ENCODE data around the gene PLXDC2. TPM values are rescaled to one million over a fixed set of nuclear protein-coding genes. Genes with fewer than 3 reads are reported as not detected.

The PLXDC2 gene
- polyA plus RNA-seq, 2 donors, result 11.9 to 13.0 TPM

- Histone ChIP-seq H3K27me3 (ENCODE audit: control insufficient read depth in 1 of 2, insufficient read depth in 2 of 2, low read length in 2 of 2) (no peaks in the 10 kb centered on the region), H3K27ac (ENCODE audit: low read depth in 2 of 2, low read length in 1 of 2) (no peak overlapping the region), H3K9me3 (ENCODE audit: control insufficient read depth in 2 of 2, insufficient read depth in 1 of 2, low read depth in 1 of 2, low read length in 1 of 2) (no peaks in the 10 kb centered on the region), H3K4me3 (ENCODE audit: low read depth in 1 of 2, low read length in 2 of 2) (no peak overlapping the region), H3K36me3 (ENCODE audit: control insufficient read depth in 2 of 2, insufficient read depth in 2 of 2, low read length in 1 of 2) (no peaks in the 10 kb centered on the region), H3K4me1 (ENCODE audit: control insufficient read depth in 2 of 2, insufficient read depth in 2 of 2, low read length in 1 of 2) (no peaks in the 10 kb centered on the region)
- 13 to 27% methylated on average over 3 of the region's 3 CpGs for WGBS, 2 donors
Measured at GRCh38 chr10:19788075-19788686, 28.1 kb upstream of the PLXDC2 start.

GRCh38 chr10:19788902-19789301 lies 27.3 kb upstream of the PLXDC2 start:
- H3K36me3 ChIP-seq (ENCODE audit: control insufficient read depth in 2 of 2, insufficient read depth in 2 of 2, low read length in 1 of 2), result no peaks in the 10 kb centered on the region
- 54 to 75% methylated on average over 2 of the region's 2 CpGs for WGBS, 2 donors
- no peaks in the 10 kb centered on the region for H3K4me1 ChIP-seq (ENCODE audit: control insufficient read depth in 2 of 2, insufficient read depth in 2 of 2, low read length in 1 of 2)
- no peak overlapping the region for H3K4me3 ChIP-seq (ENCODE audit: low read depth in 1 of 2, low read length in 2 of 2)
- no peaks in the 10 kb centered on the region for H3K9me3 ChIP-seq (ENCODE audit: control insufficient read depth in 2 of 2, insufficient read depth in 1 of 2, low read depth in 1 of 2, low read length in 1 of 2)
- no peak overlapping the region for H3K27ac ChIP-seq (ENCODE audit: low read depth in 2 of 2, low read length in 1 of 2)
- no peaks in the 10 kb centered on the region for H3K27me3 ChIP-seq (ENCODE audit: control insufficient read depth in 1 of 2, insufficient read depth in 2 of 2, low read length in 2 of 2)

- H3K9me3 ChIP-seq (ENCODE audit: control insufficient read depth in 2 of 2, insufficient read depth in 1 of 2, low read depth in 1 of 2, low read length in 1 of 2), result no peaks in the 10 kb centered on the region
- WGBS, 2 donors, result 57 to 74% methylated on average over 5 of the region's 5 CpGs
- H3K27ac ChIP-seq (ENCODE audit: low read depth in 2 of 2, low read length in 1 of 2), result no peak overlapping the region
- no peaks in the 10 kb centered on the region for H3K4me1 ChIP-seq (ENCODE audit: control insufficient read depth in 2 of 2, insufficient read depth in 2 of 2, low read length in 1 of 2)
- no peaks in the 10 kb centered on the region for H3K36me3 ChIP-seq (ENCODE audit: control insufficient read depth in 2 of 2, insufficient read depth in 2 of 2, low read length in 1 of 2)
- no peak overlapping the region for H3K4me3 ChIP-seq (ENCODE audit: low read depth in 1 of 2, low read length in 2 of 2)
- H3K27me3 ChIP-seq (ENCODE audit: control insufficient read depth in 1 of 2, insufficient read depth in 2 of 2, low read length in 2 of 2), result no peaks in the 10 kb centered on the region
Measured at GRCh38 chr10:19789607-19790006, 26.6 kb upstream of the PLXDC2 start.

GRCh38 chr10:19791032-19791431 lies 25.2 kb upstream of the PLXDC2 start:
- 45 to 60% methylated on average over 2 of the region's 2 CpGs for WGBS, 2 donors
- H3K27me3 ChIP-seq (ENCODE audit: control insufficient read depth in 1 of 2, insufficient read depth in 2 of 2, low read length in 2 of 2), result no peaks in the 10 kb centered on the region
- no peaks in the 10 kb centered on the region for H3K4me1 ChIP-seq (ENCODE audit: control insufficient read depth in 2 of 2, insufficient read depth in 2 of 2, low read length in 1 of 2)
- no peak overlapping the region for H3K27ac ChIP-seq (ENCODE audit: low read depth in 2 of 2, low read length in 1 of 2)
- H3K4me3 ChIP-seq (ENCODE audit: low read depth in 1 of 2, low read length in 2 of 2), result no peak overlapping the region
- no peaks in the 10 kb centered on the region for H3K36me3 ChIP-seq (ENCODE audit: control insufficient read depth in 2 of 2, insufficient read depth in 2 of 2, low read length in 1 of 2)
- no peaks in the 10 kb centered on the region for H3K9me3 ChIP-seq (ENCODE audit: control insufficient read depth in 2 of 2, insufficient read depth in 1 of 2, low read depth in 1 of 2, low read length in 1 of 2)

GRCh38 chr10:19795684-19796083 lies 20.5 kb upstream of the PLXDC2 start:
- peak overlapping the region; percentile 61 for H3K27ac ChIP-seq (ENCODE audit: low read depth in 2 of 2, low read length in 1 of 2)
- H3K9me3 ChIP-seq (ENCODE audit: control insufficient read depth in 2 of 2, insufficient read depth in 1 of 2, low read depth in 1 of 2, low read length in 1 of 2), result no peaks in the 10 kb centered on the region
- H3K4me1 ChIP-seq (ENCODE audit: control insufficient read depth in 2 of 2, insufficient read depth in 2 of 2, low read length in 1 of 2), result no peaks in the 10 kb centered on the region
- WGBS, 2 donors, result 70 to 82% methylated on average over 5 of the region's 5 CpGs
- no peaks in the 10 kb centered on the region for H3K27me3 ChIP-seq (ENCODE audit: control insufficient read depth in 1 of 2, insufficient read depth in 2 of 2, low read length in 2 of 2)
- H3K4me3 ChIP-seq (ENCODE audit: low read depth in 1 of 2, low read length in 2 of 2), result no peak overlapping the region
- no peaks in the 10 kb centered on the region for H3K36me3 ChIP-seq (ENCODE audit: control insufficient read depth in 2 of 2, insufficient read depth in 2 of 2, low read length in 1 of 2)

- 79 to 86% methylated on average over 3 of the region's 3 CpGs for WGBS, 2 donors
- H3K27me3 ChIP-seq (ENCODE audit: control insufficient read depth in 1 of 2, insufficient read depth in 2 of 2, low read length in 2 of 2), result no peaks in the 10 kb centered on the region
- H3K9me3 ChIP-seq (ENCODE audit: control insufficient read depth in 2 of 2, insufficient read depth in 1 of 2, low read depth in 1 of 2, low read length in 1 of 2), result peaks cover 0 to 2% of the 10 kb centered on the region in 2 donors
- no peaks in the 10 kb centered on the region for H3K36me3 ChIP-seq (ENCODE audit: control insufficient read depth in 2 of 2, insufficient read depth in 2 of 2, low read length in 1 of 2)
- H3K27ac ChIP-seq (ENCODE audit: low read depth in 2 of 2, low read length in 1 of 2), result no peak overlapping the region
- no peaks in the 10 kb centered on the region for H3K4me1 ChIP-seq (ENCODE audit: control insufficient read depth in 2 of 2, insufficient read depth in 2 of 2, low read length in 1 of 2)
- no peak overlapping the region for H3K4me3 ChIP-seq (ENCODE audit: low read depth in 1 of 2, low read length in 2 of 2)
Measured at GRCh38 chr10:19800161-19800560, 16.1 kb upstream of the PLXDC2 start.

- Histone ChIP-seq H3K36me3 (ENCODE audit: control insufficient read depth in 2 of 2, insufficient read depth in 2 of 2, low read length in 1 of 2) (no peaks in the 10 kb centered on the region), H3K4me1 (ENCODE audit: control insufficient read depth in 2 of 2, insufficient read depth in 2 of 2, low read length in 1 of 2) (no peaks in the 10 kb centered on the region), H3K27ac (ENCODE audit: low read depth in 2 of 2, low read length in 1 of 2) (no peak overlapping the region), H3K4me3 (ENCODE audit: low read depth in 1 of 2, low read length in 2 of 2) (no peak overlapping the region), H3K27me3 (ENCODE audit: control insufficient read depth in 1 of 2, insufficient read depth in 2 of 2, low read length in 2 of 2) (no peaks in the 10 kb centered on the region), H3K9me3 (ENCODE audit: control insufficient read depth in 2 of 2, insufficient read depth in 1 of 2, low read depth in 1 of 2, low read length in 1 of 2) (peaks cover 0 to 2% of the 10 kb centered on the region in 2 donors)
- WGBS, 2 donors, result 92% methylated on average over 4 of the region's 4 CpGs
Measured at GRCh38 chr10:19801369-19801768, 14.9 kb upstream of the PLXDC2 start.

- H3K36me3 ChIP-seq (ENCODE audit: control insufficient read depth in 2 of 2, insufficient read depth in 2 of 2, low read length in 1 of 2), result no peaks in the 10 kb centered on the region
- H3K27ac ChIP-seq (ENCODE audit: low read depth in 2 of 2, low read length in 1 of 2), result no peak overlapping the region
- peaks cover 0 to 2% of the 10 kb centered on the region in 2 donors for H3K9me3 ChIP-seq (ENCODE audit: control insufficient read depth in 2 of 2, insufficient read depth in 1 of 2, low read depth in 1 of 2, low read length in 1 of 2)
- 72 to 92% methylated on average over 2 of the region's 2 CpGs for WGBS, 2 donors
- H3K4me1 ChIP-seq (ENCODE audit: control insufficient read depth in 2 of 2, insufficient read depth in 2 of 2, low read length in 1 of 2), result no peaks in the 10 kb centered on the region
- H3K27me3 ChIP-seq (ENCODE audit: control insufficient read depth in 1 of 2, insufficient read depth in 2 of 2, low read length in 2 of 2), result no peaks in the 10 kb centered on the region
- no peak overlapping the region for H3K4me3 ChIP-seq (ENCODE audit: low read depth in 1 of 2, low read length in 2 of 2)
Measured at GRCh38 chr10:19803676-19804075, 12.6 kb upstream of the PLXDC2 start.

GRCh38 chr10:19809481-19809880 lies 6.8 kb upstream of the PLXDC2 start:
- Histone ChIP-seq H3K4me3 (ENCODE audit: low read depth in 1 of 2, low read length in 2 of 2) (no peak overlapping the region), H3K27me3 (ENCODE audit: control insufficient read depth in 1 of 2, insufficient read depth in 2 of 2, low read length in 2 of 2) (no peaks in the 10 kb centered on the region), H3K4me1 (ENCODE audit: control insufficient read depth in 2 of 2, insufficient read depth in 2 of 2, low read length in 1 of 2) (no peaks in the 10 kb centered on the region), H3K27ac (ENCODE audit: low read depth in 2 of 2, low read length in 1 of 2) (no peak overlapping the region), H3K9me3 (ENCODE audit: control insufficient read depth in 2 of 2, insufficient read depth in 1 of 2, low read depth in 1 of 2, low read length in 1 of 2) (peaks cover 0 to 1% of the 10 kb centered on the region in 2 donors), H3K36me3 (ENCODE audit: control insufficient read depth in 2 of 2, insufficient read depth in 2 of 2, low read length in 1 of 2) (no peaks in the 10 kb centered on the region)
- WGBS, 2 donors, result 87 to 88% methylated on average over 3 of the region's 3 CpGs

GRCh38 chr10:19811540-19811939 lies 4.7 kb upstream of the PLXDC2 start:
- Histone ChIP-seq H3K36me3 (ENCODE audit: control insufficient read depth in 2 of 2, insufficient read depth in 2 of 2, low read length in 1 of 2) (no peaks in the 10 kb centered on the region), H3K27me3 (ENCODE audit: control insufficient read depth in 1 of 2, insufficient read depth in 2 of 2, low read length in 2 of 2) (no peaks in the 10 kb centered on the region), H3K27ac (ENCODE audit: low read depth in 2 of 2, low read length in 1 of 2) (no peak overlapping the region), H3K4me1 (ENCODE audit: control insufficient read depth in 2 of 2, insufficient read depth in 2 of 2, low read length in 1 of 2) (no peaks in the 10 kb centered on the region), H3K9me3 (ENCODE audit: control insufficient read depth in 2 of 2, insufficient read depth in 1 of 2, low read depth in 1 of 2, low read length in 1 of 2) (no peaks in the 10 kb centered on the region), H3K4me3 (ENCODE audit: low read depth in 1 of 2, low read length in 2 of 2) (no peak overlapping the region)
- WGBS, 2 donors, result 67 to 85% methylated on average over 1 of the region's 1 CpG
